HG03460 (cell line): Measurements from ENCODE around the gene DPP6.
"Not testable (repeated sequence)": the region's sequence is repeated elsewhere in the genome, so short reads cannot be mapped to it uniquely, and the experiment has no call there.

Experiments used
- ATAC-seq: cut with Tn5 transposase; IDR thresholded peaks from one replicate; pipeline ENCODE4 v1.9.1; 2021; ENCODE audit not compliant: unreplicated experiment

DPP6 gene

GRCh38 chr7:154051643-154052529 lies at the start of gene DPP6:
TSS of gene DPP6 (plus strand) at chr7:154052398.
- not testable (repeated sequence) for ATAC-seq

- not testable (repeated sequence) for ATAC-seq
Observed at GRCh38 chr7:154009423-154009911, 42.7 kb upstream of the DPP6 start.

- not testable (repeated sequence) for ATAC-seq
Observed at GRCh38 chr7:154010726-154011568, 41.3 kb upstream of the DPP6 start.

GRCh38 chr7:154012800-154013199 lies 39.4 kb upstream of the DPP6 start:
- not testable (repeated sequence) for ATAC-seq

GRCh38 chr7:154015636-154016035 lies 36.6 kb upstream of the DPP6 start:
- ATAC-seq: not testable (repeated sequence)

- not testable (repeated sequence) for ATAC-seq
Observed at GRCh38 chr7:154018354-154018753, 33.8 kb upstream of the DPP6 start.

- ATAC-seq: not testable (repeated sequence)
Observed at GRCh38 chr7:154027805-154028204, 24.4 kb upstream of the DPP6 start.

- not testable (repeated sequence) for ATAC-seq
Observed at GRCh38 chr7:154030476-154031080, 21.6 kb upstream of the DPP6 start.

- peak; percentile 87 for ATAC-seq
Observed at GRCh38 chr7:154039466-154040165, 12.6 kb upstream of the DPP6 start.

- not testable (repeated sequence) for ATAC-seq
Observed at GRCh38 chr7:154050394-154050793, 1.8 kb upstream of the DPP6 start.

- not testable (repeated sequence) for ATAC-seq
Observed at GRCh38 chr7:154051006-154051642, 1.1 kb upstream of the DPP6 start.

- not testable (repeated sequence) for ATAC-seq
Observed at GRCh38 chr7:154052530-154053252, 493 bp downstream of the DPP6 start.

GRCh38 chr7:154053466-154054312 lies 1.5 kb downstream of the DPP6 start:
- ATAC-seq: not testable (repeated sequence)

- ATAC-seq: not testable (repeated sequence)
Observed at GRCh38 chr7:154054664-154055063, 2.5 kb downstream of the DPP6 start.

- ATAC-seq: not testable (repeated sequence)
Observed at GRCh38 chr7:154055491-154056106, 3.4 kb downstream of the DPP6 start.

GRCh38 chr7:154058783-154059182 lies 6.6 kb downstream of the DPP6 start:
- not testable (repeated sequence) for ATAC-seq

GRCh38 chr7:154060551-154060950 lies 8.4 kb downstream of the DPP6 start:
- ATAC-seq: not testable (repeated sequence)

- not testable (repeated sequence) for ATAC-seq
Observed at GRCh38 chr7:154071833-154072232, 19.6 kb downstream of the DPP6 start.
